HCT116 (cell line): Measurements from ENCODE around the gene LYRM4. TPM values are rescaled to one million over a fixed set of nuclear protein-coding genes. Genes with fewer than 3 reads are reported as not detected.

ENCODE experiments used
- ATAC-seq: fragments of 200-7000 bp; cut with Tn5 transposase; 2 replicates; pipeline ENCODE4 v1.9.1; 2020; ENCODE audit warnings: mild to moderate bottlenecking, moderate library complexity
- BruUV-seq: library from RNA; stranded (reverse); fragments of 400-500 nt; replicated peaks from 2 replicates; lab custom pipeline; 2021; lab: Mats Ljungman, UMichigan
- CTCF ChIA-PET: fragments of 300-600 bp; sonication (Branson Sonifier 250); formaldehyde crosslinking; loops from one replicate; lab custom pipeline; 2021; ENCODE audit warnings: antibody characterized with exemption; lab: Charles Lee
- POLR2A ChIA-PET: fragments of 300-600, 350-600 bp; sonication (Branson Sonifier 250); formaldehyde crosslinking; loops from one replicate; lab custom pipeline; 2021; ENCODE audit warnings: antibody characterized with exemption; lab: Charles Lee
- RAD21 ChIA-PET, 2 experiments: fragments of 300-600 bp; sonication (Branson Sonifier 250); formaldehyde crosslinking; loops; one replicate each; lab custom pipeline; 2023; ENCODE audit warnings: low total read pairs in 2 of 2; ENCODE audit not compliant: uncharacterized antibody in 2 of 2, unreplicated experiment in 2 of 2, low non-redundant PET in 1 of 2; lab: Charles Lee
- DNase-seq: peaks from one replicate; pipeline ENCODE4 v3.0.0-alpha.2; 2010; ENCODE audit warnings: low read depth, low spot score
- H2AFZ ChIP-seq: fragments of 200-600 bp; shearing (Covaris generic), sonication (generic); 2 replicates; pipeline ENCODE4 v1.6.1; 2017; ENCODE audit warnings: low read depth, mixed run types, mixed read lengths, antibody characterized with exemption, low read length; ENCODE audit not compliant: poor library complexity, severe bottlenecking
- H3K27ac ChIP-seq: 2 replicates; pipeline ENCODE4 v1.5.1; 2012; ENCODE audit warnings: low read depth, low read length
- H3K27me3 ChIP-seq: fragments of 200-600 bp; sonication (generic); 2 replicates; pipeline ENCODE4 v1.6.1; 2016; ENCODE audit warnings: mixed run types, low read length, mixed read lengths; ENCODE audit not compliant: insufficient read depth
- H3K36me3 ChIP-seq, 2 experiments: fragments of 200-500 bp in 1 of 2; fragments of 200-600 bp in 1 of 2; sonication (Bioruptor generic) in 1 of 2; sonication (generic) in 1 of 2; 2 replicates each; pipeline versions ENCODE4 v1.5.1 to v1.6.1; 2014 to 2016; ENCODE audit warnings: low read length in 2 of 2, inconsistent platforms in 1 of 2, mixed read lengths in 1 of 2, mixed run types in 1 of 2; ENCODE audit not compliant: insufficient read depth in 2 of 2, control insufficient read depth in 1 of 2
- H3K4me1 ChIP-seq, 2 experiments: fragments of 200-600 bp in 1 of 2; sonication (generic) in 1 of 2; 2 replicates each; pipeline versions ENCODE4 v1.5.1 to v1.6.1; 2012 to 2017; ENCODE audit warnings: low read length in 2 of 2, inconsistent platforms in 1 of 2, mild to moderate bottlenecking in 1 of 2, mixed read lengths in 1 of 2, mixed run types in 1 of 2, moderate library complexity in 1 of 2; ENCODE audit not compliant: insufficient read depth in 2 of 2, control insufficient read depth in 1 of 2
- H3K4me2 ChIP-seq: fragments of 200-600 bp; sonication (generic); 2 replicates; pipeline ENCODE4 v1.6.1; 2017; ENCODE audit warnings: mixed run types, low read length, mixed read lengths
- H3K4me3 ChIP-seq, 2 experiments: fragments of 200-600 bp in 1 of 2; sonication (generic) in 1 of 2; replicated peaks in 1 of 2; 2 replicates each; pipeline ENCODE4 v1.5.1; 2011 to 2016; ENCODE audit warnings: low read length in 2 of 2, control low read depth in 1 of 2, low read depth in 1 of 2, mild to moderate bottlenecking in 1 of 2, mixed read lengths in 1 of 2, mixed run types in 1 of 2
- H3K79me2 ChIP-seq: fragments of 200-600 bp; sonication (generic); 2 replicates; pipeline ENCODE4 v1.6.1; 2017; ENCODE audit warnings: mild to moderate bottlenecking, mixed run types, low read length, moderate library complexity, mixed read lengths; ENCODE audit not compliant: insufficient read depth
- H3K9ac ChIP-seq: fragments of 200-600 bp; sonication (generic); 2 replicates; pipeline ENCODE4 v1.6.1; 2016; ENCODE audit warnings: low read length, mixed read lengths
- H3K9me2 ChIP-seq: fragments of 200-600 bp; sonication (generic), shearing (Covaris generic); 2 replicates; pipeline ENCODE4 v1.6.1; 2017; ENCODE audit warnings: mixed run types, mild to moderate bottlenecking, moderate library complexity; ENCODE audit not compliant: insufficient read depth
- H3K9me3 ChIP-seq, 2 experiments: fragments of 200-500 bp in 1 of 2; fragments of 200-600 bp in 1 of 2; sonication (Bioruptor generic) in 1 of 2; sonication (generic) in 1 of 2; 2 replicates each; pipeline ENCODE4 v1.6.1; 2014 to 2017; ENCODE audit warnings: low read length in 2 of 2, mixed read lengths in 2 of 2, inconsistent platforms in 1 of 2, low read depth in 1 of 2, mild to moderate bottlenecking in 1 of 2, mixed run types in 1 of 2, moderate library complexity in 1 of 2; ENCODE audit not compliant: control insufficient read depth in 1 of 2, insufficient read depth in 1 of 2
- H4K20me1 ChIP-seq: fragments of 200-600 bp; sonication (generic), shearing (Covaris generic); 2 replicates; pipeline ENCODE4 v1.6.1; 2017; ENCODE audit warnings: mixed run types, mild to moderate bottlenecking, moderate library complexity; ENCODE audit not compliant: insufficient read depth
- CBX3 ChIP-seq: IDR thresholded peaks from 2 replicates; pipeline ENCODE4 v1.6.1; 2012; ENCODE audit warnings: low read depth
- CEBPB ChIP-seq: IDR thresholded peaks from 2 replicates; pipeline ENCODE4 v1.6.1; 2012; ENCODE audit warnings: low read depth
- POLR2A ChIP-seq: IDR thresholded peaks from 2 replicates; pipeline ENCODE4 v1.7.0; 2011; ENCODE audit warnings: borderline replicate concordance; ENCODE audit not compliant: insufficient read depth, insufficient read length; ENCODE audit errors: extremely low read depth
- POLR2AphosphoS5 ChIP-seq: IDR thresholded peaks from 2 replicates; pipeline ENCODE4 v1.6.1; 2011; ENCODE audit warnings: mild to moderate bottlenecking, low read depth, low read length, moderate library complexity
- intact Hi-C: fragments of 100-400 bp; cut with micrococcal nuclease; formaldehyde crosslinking; loops from 2 replicates; pipeline ENCODE4 v1.10.0; 2022
- total RNA-seq: library from RNA; stranded (reverse); gene quantifications from one replicate; pipeline ENCODE4 v1.2.1, GENCODE V29; 2021; ENCODE audit not compliant: unreplicated experiment
- TF ChIP-seq, protein P1 (sequence below), 3 experiments: fragments of 200-600 bp in 1 of 3; sonication (generic) in 1 of 3; IDR thresholded peaks in 2 of 3; conservative IDR thresholded peaks in 1 of 3; 2 replicates each; pipeline ENCODE4 v1.5.1; 2012 to 2017; ENCODE audit warnings: low read depth in 2 of 3, low read length in 2 of 3, antibody characterized with exemption in 1 of 3, borderline replicate concordance in 1 of 3, control low read depth in 1 of 3, mild to moderate bottlenecking in 1 of 3, mixed read lengths in 1 of 3, mixed run types in 1 of 3, moderate library complexity in 1 of 3; ENCODE audit not compliant: insufficient read depth in 1 of 3
- TF ChIP-seq, protein P2 (sequence below): IDR thresholded peaks from 2 replicates; pipeline ENCODE4 v1.6.1; 2012; ENCODE audit warnings: low read depth
- TF ChIP-seq, protein P3 (sequence below): IDR thresholded peaks from 2 replicates; pipeline ENCODE4 v1.6.1; 2011; ENCODE audit warnings: mild to moderate bottlenecking, low read length, moderate library complexity; ENCODE audit not compliant: insufficient replicate concordance; ENCODE audit errors: extremely low read depth

LYRM4 gene
- total RNA-seq, 1 experiment from 2014 or later, result 30.1 TPM

DNA sequence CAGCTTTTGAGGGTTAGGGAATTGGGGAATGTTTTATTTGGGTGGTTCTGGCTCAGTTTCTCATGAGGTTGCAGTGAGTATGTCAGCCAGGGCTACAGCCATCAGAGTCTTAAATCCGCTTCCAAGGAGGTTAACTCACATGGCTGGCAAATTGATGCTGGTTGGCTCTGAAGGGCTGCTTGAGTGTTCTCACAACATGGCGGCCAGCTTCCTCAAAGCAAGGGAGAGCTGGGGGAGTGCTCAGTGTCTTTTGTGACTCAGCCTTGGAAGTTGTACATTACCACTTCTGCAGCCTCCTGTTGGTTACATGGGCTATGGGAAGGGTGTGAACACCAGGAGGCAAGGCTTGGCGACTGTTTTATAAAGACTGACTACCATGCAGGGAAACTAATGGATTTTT lies 193.4 kb downstream of the LYRM4 start:
- no peaks in the 10 kb centered on the region for H3K9me3 ChIP-seq
- H3K27ac ChIP-seq, result no peak overlapping the region
- no peaks in the 10 kb centered on the region for H4K20me1 ChIP-seq
- no peaks in the 10 kb centered on the region for H3K9me2 ChIP-seq
- TF ChIP-seq, protein P1, sequence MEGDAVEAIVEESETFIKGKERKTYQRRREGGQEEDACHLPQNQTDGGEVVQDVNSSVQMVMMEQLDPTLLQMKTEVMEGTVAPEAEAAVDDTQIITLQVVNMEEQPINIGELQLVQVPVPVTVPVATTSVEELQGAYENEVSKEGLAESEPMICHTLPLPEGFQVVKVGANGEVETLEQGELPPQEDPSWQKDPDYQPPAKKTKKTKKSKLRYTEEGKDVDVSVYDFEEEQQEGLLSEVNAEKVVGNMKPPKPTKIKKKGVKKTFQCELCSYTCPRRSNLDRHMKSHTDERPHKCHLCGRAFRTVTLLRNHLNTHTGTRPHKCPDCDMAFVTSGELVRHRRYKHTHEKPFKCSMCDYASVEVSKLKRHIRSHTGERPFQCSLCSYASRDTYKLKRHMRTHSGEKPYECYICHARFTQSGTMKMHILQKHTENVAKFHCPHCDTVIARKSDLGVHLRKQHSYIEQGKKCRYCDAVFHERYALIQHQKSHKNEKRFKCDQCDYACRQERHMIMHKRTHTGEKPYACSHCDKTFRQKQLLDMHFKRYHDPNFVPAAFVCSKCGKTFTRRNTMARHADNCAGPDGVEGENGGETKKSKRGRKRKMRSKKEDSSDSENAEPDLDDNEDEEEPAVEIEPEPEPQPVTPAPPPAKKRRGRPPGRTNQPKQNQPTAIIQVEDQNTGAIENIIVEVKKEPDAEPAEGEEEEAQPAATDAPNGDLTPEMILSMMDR (IDR thresholded peaks at IDR 0.05 in 2 of 3, conservative IDR thresholded peaks at IDR 0.05 in 1 of 3; ENCODE audit: borderline replicate concordance in 1 of 3, insufficient read depth in 1 of 3, low read depth in 2 of 3, low read length in 2 of 3), result no peak
- TF ChIP-seq CBX3 (no peak), POLR2A (no peak), CEBPB (no peak), POLR2AphosphoS5 (no peak)
- TF ChIP-seq, protein P2, sequence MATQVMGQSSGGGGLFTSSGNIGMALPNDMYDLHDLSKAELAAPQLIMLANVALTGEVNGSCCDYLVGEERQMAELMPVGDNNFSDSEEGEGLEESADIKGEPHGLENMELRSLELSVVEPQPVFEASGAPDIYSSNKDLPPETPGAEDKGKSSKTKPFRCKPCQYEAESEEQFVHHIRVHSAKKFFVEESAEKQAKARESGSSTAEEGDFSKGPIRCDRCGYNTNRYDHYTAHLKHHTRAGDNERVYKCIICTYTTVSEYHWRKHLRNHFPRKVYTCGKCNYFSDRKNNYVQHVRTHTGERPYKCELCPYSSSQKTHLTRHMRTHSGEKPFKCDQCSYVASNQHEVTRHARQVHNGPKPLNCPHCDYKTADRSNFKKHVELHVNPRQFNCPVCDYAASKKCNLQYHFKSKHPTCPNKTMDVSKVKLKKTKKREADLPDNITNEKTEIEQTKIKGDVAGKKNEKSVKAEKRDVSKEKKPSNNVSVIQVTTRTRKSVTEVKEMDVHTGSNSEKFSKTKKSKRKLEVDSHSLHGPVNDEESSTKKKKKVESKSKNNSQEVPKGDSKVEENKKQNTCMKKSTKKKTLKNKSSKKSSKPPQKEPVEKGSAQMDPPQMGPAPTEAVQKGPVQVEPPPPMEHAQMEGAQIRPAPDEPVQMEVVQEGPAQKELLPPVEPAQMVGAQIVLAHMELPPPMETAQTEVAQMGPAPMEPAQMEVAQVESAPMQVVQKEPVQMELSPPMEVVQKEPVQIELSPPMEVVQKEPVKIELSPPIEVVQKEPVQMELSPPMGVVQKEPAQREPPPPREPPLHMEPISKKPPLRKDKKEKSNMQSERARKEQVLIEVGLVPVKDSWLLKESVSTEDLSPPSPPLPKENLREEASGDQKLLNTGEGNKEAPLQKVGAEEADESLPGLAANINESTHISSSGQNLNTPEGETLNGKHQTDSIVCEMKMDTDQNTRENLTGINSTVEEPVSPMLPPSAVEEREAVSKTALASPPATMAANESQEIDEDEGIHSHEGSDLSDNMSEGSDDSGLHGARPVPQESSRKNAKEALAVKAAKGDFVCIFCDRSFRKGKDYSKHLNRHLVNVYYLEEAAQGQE, result no peak
- TF ChIP-seq, protein P3, sequence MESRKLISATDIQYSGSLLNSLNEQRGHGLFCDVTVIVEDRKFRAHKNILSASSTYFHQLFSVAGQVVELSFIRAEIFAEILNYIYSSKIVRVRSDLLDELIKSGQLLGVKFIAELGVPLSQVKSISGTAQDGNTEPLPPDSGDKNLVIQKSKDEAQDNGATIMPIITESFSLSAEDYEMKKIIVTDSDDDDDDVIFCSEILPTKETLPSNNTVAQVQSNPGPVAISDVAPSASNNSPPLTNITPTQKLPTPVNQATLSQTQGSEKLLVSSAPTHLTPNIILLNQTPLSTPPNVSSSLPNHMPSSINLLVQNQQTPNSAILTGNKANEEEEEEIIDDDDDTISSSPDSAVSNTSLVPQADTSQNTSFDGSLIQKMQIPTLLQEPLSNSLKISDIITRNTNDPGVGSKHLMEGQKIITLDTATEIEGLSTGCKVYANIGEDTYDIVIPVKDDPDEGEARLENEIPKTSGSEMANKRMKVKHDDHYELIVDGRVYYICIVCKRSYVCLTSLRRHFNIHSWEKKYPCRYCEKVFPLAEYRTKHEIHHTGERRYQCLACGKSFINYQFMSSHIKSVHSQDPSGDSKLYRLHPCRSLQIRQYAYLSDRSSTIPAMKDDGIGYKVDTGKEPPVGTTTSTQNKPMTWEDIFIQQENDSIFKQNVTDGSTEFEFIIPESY, result no peak
- ATAC-seq, result no peak
- no TSS peak for BruUV-seq
- no peak overlapping the region for H3K4me3 ChIP-seq
- H3K27me3 ChIP-seq, result no peaks in the 10 kb centered on the region
- ChIA-PET RAD21 (no interaction called here), CTCF (no interaction called here), POLR2A (no interaction called here)
- no peak overlapping the region for H3K4me2 ChIP-seq
- H3K4me1 ChIP-seq, result no peaks in the 10 kb centered on the region
- H3K9ac ChIP-seq, result no peak overlapping the region
- no peaks in the 10 kb centered on the region for H3K36me3 ChIP-seq
- DNase-seq, result no peak
- no peaks in the 10 kb centered on the region for H3K79me2 ChIP-seq
- intact Hi-C loops, result no loop called here
- H2AFZ ChIP-seq, result no peak overlapping the region
